GM12872 (cell line): ENCODE data around the gene CFTR.

Source experiments
- CTCF ChIP-seq: IDR thresholded peaks from 3 replicates; pipeline ENCODE4 v1.5.1; 2011; ENCODE audit warnings: low read depth, mild to moderate bottlenecking, low read length, moderate library complexity; ENCODE audit not compliant: insufficient read depth

The CFTR gene

GRCh38 chr7:117648203-117648866 is 168.5 kb downstream of the CFTR start:
- TF ChIP-seq CTCF, result no peak

DNA sequence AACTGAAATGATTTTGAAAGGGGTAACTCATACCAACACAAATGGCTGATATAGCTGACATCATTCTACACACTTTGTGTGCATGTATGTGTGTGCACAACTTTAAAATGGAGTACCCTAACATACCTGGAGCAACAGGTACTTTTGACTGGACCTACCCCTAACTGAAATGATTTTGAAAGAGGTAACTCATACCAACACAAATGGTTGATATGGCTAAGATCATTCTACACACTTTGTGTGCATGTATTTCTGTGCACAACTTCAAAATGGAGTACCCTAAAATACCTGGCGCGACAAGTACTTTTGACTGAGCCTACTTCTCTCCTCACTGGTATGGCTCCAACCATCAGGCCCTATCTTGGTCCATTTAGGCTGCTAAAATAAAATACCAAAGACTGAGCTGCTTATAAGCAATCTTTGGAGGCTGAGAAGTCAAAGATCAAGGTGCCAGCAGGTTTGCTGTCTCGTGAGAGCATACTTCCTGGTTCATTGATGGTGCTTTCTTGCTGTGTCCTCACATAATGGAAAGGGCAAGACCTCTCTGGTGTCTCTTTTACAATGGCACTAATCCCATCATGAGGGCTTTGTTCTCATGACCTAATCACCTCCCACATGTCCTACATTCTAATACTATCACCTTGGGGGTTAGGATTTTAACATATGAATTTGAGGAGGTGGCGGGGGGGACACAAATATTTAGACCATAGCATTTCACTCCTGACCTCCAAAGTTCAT is 173.3 kb downstream of the CFTR start:
- TF ChIP-seq CTCF, result no peak

DNA sequence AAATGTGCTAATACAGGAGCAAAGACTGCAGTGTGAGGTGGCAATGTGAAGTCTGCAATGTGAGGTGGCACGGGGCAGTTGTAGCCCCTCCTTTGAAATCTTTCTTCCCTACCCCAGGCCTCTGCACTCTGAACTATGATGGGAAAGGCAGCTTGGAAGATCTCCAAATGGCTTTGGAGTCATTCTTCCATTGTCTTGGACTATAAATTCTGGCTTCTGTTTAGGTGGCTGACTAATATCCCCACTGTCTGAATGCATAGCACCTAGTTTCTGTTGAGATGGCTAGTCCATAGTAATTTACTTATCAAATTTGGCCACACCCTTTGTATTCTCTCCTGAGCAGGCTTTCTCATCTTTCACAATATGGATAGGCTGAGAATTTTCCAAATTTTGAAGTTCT is 175.0 kb downstream of the CFTR start:
- TF ChIP-seq CTCF, result no peak

GRCh38 chr7:117656806-117657205 is 177.0 kb downstream of the CFTR start:
- TF ChIP-seq CTCF, result no peak

GRCh38 chr7:117659531-117660011 is 179.7 kb downstream of the CFTR start:
- TF ChIP-seq CTCF, result no peak

- no peak for TF ChIP-seq CTCF
These were observed 181.5 kb downstream of the CFTR start for GRCh38 chr7:117661328-117661727.

DNA sequence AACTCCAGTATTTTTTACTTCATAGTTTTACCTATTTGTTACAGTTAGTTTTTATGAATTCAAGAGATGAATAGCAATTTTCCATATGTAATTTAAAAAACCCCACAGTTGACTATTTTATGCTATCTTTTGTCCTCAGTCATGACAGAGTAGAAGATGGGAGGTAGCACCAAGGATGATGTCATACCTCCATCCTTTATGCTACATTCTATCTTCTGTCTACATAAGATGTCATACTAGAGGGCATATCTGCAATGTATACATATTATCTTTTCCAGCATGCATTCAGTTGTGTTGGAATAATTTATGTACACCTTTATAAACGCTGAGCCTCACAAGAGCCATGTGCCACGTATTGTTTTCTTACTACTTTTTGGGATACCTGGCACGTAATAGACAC is 184.2 kb downstream of the CFTR start:
- TF ChIP-seq CTCF, result no peak
